Activated CD4-positive, CD25-positive, alpha-beta regulatory T cell treated with anti-CD3 and anti-CD28 coated beads, Interleukin-2, amount 50 U/mL, for 16 hours (primary cell): Measurements from ENCODE around the gene CAPN11.
A peak's percentile ranks its signal among the peaks of the same experiment; 100 is the strongest.

Experiments
- DNase-seq: peaks from one replicate; pipeline ENCODE4 v3.0.0-alpha.2; 2020; ENCODE audit warnings: low read depth, low spot score

The CAPN11 gene

DNA sequence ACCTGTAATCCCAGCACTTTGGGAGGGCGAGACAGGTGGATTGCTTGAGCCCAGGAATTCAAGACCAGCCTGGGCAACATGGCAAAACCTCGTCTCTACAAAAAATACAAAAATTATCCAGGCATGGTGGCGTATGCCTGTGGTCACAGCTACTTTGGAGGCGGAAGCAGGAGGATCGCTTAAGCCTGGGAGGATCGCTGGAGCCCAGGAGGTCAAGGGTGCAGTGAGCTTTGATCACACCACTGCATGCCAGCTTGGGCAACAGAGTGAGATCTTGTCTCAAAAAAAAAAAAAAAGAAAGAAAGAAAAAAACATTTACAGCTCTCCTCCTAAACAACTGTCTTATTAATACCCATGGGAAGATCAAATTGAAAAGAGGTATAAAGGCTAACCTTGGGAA is 49.3 kb downstream of the CAPN11 start:
- no peak for DNase-seq

DNA sequence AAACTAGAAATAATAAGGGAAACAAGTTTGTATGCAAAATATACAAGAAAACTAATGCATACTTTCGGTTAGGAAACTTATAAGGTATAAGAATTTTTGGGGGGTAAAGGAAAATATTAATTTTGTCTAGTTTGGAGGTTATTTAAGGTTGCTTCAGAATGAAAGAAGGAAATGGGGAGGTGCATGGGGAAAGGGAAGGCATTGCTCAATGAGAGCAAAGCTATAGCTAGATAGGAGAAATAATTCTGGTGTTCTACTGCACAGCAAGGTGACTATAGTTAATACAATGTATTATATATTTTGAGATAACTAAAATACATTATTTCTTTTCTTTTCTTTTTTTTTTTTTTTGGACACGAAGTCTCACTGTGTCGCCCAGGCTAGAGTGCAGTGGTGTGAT is 52.7 kb downstream of the CAPN11 start:
- no peak for DNase-seq

DNA sequence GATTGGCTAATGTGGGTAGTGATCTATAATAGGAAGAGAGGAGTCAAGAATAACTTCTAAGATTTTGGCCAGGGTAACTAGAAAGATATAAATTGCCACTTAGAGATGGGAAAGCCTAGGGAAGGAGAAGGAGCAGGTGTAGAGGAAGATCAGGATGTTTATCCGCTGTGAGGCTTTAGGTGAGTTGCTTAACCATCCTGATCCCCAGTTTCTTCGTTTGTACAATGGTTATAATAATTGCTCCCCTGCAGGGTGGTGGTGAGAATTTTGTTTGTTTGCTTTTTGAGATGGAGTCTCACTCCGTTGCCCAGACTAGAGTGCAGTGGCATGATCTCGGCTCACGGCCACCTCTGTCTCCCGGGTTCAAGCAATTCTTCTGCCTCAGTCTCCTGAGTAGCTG is 55.7 kb downstream of the CAPN11 start:
- no peak for DNase-seq

DNA sequence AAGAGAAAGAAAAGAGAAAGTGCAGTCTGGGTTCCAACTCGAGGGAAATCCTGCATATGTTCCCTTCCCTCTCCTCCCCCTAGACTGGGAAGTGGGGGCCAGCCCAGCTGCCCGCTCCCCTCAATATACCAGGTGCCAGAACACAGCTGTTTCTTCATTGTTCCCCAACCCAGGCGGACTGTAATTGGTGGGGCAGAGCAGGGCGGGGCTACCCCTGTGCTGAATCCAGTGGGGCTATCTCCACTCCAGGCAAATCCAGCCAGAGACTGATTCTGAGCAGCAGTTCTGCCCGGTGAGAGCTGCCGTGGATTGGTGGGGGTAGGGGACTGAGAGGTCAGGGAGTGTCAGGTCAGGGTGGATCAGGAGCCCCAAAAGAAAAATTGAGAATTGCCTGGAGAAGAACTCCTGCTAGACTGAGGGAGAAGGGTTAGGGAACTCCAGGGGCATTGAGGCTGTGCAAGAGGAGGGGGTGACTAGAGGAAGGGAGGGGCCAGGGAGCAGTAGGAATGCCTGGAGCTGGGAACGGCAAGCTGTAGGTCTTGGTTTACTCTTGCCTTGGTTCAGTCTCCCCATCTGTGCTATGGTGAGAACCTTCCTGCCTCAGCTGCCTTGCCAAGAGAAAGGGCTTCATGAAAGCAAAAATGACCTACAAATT is 58.2 kb downstream of the CAPN11 start, which contains the start of gene MYMX:
Gene MYMX, plus strand, starts transcription at position 250 of the 655 bp plus-strand sequence. CDS start 546 bp downstream, outside the sequence.
- DNase-seq = no peak

DNA sequence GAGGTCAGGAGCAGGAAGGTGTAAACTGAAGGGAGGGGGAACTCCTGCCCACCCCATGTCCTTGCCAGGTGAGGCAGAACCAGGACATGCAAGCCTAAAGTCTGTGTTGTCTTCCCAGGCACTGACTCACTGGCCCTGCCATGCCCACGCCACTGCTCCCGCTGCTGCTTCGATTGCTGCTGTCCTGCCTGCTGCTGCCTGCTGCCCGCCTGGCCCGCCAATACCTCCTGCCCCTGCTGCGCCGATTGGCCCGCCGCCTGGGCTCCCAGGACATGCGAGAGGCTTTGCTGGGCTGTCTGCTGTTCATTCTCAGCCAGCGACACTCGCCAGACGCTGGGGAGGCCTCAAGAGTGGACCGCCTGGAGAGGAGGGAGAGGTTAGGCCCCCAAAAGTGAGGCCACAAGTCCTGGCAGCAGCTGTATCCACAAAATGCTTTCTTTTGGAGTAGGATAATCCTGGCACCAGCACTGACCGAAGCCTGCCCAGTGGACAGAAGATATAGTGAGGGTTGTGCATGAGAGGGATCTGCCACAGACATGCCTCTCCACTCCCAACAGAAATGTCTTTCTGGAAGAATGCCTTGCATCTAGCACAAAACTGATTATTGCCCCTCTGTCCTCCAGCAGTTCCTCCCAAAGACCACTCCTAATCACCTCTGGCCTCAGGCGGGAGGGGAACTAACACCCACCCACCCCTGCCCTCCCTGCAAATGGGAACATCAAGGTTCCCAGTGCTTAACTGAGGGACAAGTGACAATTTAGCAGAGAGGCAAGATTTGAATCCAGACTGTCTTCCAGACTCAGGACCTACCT is 58.9 kb downstream of the CAPN11 start:
- no peak for DNase-seq

DNA sequence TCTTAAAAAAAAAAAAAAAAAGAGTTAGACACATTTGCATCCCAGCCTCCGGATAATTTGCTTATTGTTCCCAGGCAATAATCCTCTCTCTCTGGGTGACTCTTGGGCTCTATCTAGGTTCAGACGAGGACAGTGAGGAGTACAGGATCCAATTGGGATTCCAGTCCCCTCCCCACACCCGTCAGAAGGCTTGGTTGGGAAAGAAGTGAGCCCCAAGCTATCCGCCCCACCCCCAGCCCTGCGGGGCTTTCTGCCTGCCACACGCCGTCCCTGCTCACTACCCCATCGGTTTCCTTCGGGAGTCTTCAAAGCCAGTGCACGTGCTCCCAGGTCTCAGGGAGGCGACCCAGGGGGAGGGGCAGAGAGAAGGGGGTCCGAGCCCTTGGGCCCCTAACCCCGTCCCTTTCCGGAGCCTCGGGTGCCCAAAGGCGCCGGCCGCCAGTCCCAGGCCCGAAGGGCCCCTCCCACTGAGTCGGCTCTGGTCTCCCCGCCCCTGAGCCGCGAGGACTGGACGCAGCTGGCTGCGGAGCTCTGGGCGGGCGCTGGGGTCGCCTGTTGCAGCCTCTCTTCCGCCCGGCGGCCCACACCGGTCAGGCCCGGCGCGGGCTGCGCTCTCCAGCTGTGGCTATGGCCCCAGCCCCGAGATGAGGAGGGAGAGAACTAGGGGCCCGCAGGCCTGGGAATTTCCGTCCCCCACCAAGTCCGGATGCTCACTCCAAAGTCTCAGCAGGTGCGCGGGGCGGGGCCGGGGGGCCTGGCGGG is 60.6 kb downstream of the CAPN11 start:
- no peak for DNase-seq

DNA sequence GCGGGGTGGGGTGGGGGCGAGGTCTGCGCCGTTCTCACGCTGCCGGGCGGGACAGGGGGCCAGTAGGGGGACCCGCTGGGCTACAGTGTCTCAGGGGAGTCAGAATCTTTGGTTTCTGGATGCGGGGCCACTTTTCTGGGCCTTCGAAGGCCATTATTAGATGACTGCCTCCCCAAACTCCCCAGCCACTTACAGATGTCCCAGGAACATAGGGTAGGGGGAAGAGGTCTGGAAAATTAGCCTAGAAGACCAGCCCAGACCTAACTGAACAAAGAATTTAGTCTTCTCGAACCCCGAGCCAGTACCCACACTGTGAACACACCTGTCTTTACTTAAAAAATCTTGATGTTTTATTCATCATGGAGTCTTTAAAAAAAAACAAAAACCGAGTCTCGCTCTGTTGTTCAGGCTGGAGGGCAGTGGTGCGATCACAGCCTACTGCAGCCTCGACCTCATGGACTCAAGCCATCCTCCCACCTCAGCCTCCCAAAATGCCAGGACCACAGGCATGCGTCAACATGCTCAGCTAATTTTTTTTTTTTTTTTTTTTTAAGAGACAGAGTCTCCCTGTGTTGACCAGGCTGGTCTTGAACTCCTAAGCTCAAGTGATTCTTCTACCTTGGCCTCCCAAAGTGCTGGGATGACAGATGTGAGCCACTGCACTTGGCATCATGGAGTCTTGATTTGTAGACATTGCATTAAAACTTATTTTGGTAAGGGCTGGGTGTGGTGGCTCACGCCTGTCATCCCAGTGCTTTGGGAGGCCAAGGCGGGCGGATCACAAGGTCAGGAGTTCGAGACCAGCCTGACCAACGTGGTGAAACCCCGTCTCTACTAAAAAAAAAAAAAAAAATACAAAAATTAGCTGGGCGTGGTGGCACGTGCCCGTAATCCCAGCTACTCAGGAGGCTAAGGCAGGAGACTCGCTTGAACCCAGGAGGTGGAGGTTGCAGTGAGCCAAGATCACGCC is 61.5 kb downstream of the CAPN11 start:
- DNase-seq = no peak

DNA sequence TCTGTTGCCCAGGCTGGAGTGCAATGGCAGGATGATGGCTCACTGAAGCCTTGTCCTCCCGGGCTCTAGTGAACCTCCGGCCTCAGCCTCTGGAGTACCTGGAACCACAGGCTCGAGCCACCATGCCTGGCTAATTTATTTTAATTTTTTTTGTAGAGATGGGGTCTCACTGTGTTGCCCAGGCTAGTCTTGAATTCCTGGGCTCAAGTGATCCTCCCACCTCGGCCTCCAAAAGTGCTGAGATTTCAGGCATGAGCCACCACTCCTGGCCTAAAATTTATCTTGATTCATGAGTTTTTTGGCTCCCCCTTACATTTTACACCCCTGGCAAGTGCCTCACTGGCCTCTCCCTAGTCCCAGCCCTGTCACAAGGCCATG is 62.3 kb downstream of the CAPN11 start:
- DNase-seq = no peak

DNA sequence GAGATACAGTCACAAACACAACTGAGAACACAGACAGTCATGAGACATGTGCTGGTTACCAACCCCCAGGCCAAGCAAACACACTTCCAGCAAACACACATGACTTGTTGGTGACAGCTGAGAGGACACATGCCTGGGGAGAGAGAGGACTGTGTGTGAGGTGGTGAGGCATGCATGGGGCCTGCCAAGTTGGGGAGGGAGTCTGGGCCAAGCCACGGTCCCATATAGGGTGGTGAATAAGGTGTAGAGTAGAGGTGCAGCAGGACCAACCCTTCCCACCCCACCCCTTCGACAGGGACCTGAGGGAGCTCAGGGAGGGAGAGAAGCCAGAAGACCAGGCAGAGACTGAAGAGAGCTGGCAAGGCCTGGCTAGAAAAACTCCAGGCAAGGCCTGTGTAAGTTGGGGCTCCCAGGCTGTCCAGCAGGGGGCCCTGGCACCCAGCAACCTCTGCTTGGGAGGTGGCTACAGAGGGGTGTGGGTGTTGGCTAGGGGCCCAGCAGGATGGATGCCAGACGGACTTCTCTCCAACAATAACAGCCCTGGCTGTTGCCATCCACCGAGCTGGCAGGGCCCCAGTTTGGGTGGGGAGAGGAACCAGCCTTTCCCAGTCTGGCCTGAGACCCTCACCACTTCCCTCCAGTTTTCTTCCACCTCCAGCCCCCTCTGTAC is 62.8 kb downstream of the CAPN11 start:
- peak; percentile 41 for DNase-seq

DNA sequence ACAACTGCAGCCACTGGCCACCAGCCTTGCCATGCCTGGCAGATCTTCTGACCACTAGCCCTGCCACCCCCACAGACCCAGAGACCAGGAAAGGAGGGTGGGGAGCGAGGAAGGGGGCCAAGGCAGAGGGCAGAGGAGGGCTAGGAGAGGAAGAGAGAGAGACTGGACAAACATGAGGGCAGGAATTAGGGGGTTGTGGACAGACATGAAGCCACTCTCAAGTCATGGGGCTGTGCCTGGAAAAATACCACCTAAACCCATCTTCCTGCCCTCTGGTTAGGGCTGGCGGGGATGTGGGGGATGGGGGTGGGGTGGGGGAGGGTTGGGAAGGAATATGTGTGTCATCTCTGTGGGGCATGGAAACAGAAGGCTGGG is 63.3 kb downstream of the CAPN11 start:
- no peak for DNase-seq

DNA sequence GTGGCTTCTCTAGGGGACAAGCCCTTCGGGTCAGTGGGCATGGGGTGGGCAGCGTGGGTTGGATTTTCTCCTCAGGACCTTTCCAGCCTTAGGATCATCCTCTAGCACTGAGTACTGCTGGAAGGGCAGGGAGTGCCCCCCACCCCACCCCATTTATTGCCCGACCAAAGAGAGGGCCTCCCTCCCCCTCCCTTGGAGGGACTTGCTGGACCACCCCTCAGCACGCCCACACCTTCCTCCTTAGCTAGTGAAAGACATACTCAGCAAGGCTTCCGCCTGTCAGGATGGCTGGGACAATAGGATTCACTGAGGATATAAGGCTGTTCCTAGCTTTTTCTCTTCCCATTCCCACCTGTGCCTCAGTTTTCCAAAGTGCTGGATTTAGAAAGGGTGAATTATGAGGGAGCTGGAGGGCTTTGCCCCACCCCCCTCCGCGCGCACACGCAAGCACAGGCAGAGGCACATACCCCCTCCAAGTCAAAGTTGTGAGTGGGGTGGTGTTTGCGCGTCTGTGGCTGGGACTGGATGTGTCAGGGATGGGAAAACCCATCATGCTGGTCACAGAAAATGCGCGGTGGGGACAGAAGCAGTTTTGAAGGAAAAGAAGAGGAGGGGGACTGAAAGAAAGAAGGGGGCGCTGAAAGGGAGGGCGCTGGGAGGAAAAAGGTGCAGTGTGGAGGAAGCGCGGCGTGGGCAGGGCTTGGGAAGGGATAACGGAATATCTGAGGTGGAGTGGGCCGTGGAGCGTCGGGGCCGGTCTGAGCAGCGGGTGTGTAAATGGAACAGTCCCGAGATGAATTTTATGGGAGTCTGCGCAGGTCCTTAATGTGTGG is 64.1 kb downstream of the CAPN11 start:
- DNase-seq = no peak

DNA sequence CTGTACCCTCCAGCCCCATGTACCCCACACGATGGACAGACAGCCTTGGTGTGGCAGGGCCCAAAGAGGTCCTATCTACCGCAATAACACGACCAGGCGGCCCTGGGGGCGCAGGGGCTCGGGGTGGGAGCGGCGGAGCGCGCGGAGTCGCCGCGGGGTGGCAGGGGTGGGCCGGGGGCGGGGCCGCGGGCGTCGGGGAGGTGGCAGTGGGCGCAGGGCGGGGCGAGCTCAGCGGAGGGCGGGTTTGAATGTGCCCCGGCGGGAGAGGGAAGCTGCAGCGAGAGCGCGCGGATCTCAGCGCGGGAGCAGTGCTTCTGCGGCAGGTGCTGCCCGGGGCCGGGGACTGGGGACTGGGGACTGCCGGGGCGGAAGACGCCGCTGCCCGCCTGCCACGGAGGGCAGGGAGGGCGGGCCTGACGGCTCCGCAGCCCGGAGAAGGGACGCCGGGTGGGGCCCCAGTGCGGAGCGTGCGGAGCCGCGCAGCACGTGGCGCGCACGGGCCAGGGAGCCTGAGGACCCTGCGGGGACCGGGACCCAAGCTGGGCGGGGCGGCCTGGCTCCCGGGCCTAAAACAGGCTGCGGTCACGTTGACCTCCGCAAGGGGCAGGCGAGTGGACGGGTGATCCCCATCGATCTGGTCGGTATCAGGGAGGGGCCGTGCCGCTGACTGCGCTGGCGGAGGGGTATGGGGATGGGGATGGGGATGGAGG is 64.9 kb downstream of the CAPN11 start, which contains the start of gene SLC29A1:
Gene SLC29A1, plus strand, starts transcription at position 277 of the 710 bp plus-strand sequence. CDS start 3,719 bp downstream, outside the sequence.
- peak; percentile 66 for DNase-seq

DNA sequence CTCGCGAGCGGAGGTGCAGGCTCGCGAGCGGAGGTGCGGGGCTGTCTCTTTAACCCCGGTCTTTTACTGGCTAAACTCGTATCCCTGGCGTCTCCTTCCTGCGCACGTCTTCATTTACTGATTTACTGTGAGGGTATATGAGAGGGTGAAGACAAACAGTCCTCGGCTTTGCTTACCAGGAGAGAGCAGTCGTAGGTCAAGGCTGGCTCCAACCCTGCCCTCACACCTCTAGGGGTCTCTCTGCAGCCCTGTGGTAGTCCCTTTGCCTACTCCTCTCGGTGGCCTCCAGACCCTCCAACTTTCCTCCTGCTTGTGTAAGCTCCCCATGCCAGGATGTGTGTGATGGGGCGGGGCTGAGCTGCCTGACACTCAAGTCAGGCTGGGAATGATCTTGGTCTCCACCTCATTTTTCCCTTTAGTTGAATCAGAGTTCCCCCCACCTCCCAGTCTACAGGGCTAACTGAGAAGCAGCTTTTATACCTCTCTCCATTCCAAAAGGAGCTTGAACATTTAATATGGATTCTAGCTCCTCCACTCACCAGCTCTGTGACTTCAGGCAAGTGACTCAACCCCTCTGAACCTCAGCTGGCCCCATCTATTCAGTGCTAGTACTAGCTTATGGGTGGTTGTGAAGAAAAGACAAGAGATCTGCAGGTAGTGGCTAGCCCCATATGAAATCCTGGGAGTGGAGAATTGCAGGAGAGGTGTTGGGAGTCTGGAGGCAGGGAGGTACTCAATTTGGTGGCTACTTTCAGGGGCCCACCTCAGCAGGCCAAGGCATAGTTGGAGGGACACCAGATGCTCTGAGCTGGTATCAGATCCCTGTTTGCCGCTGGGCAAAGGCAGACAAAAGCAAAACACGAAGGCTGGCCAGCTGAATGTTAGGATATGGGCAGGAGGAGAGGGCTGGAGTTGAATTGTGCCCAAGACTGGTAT is 65.7 kb downstream of the CAPN11 start:
- DNase-seq = no peak

DNA sequence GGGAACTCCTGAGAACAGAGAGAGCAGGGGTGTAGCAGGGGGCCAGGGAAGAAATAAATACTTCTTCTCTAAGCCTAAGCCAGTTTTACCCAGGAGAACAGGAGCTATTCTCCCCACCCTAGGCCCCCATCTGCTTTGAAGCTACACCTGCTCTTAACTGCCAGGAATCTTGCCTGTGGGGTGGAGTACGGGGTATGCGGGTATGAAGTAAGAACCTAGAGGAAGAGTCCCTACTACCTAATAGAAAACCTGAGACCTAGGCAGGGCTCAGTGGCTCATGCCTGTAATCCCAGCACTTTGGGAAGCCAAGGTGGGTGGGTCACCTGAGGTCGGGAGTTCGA is 66.3 kb downstream of the CAPN11 start:
- no peak for DNase-seq

DNA sequence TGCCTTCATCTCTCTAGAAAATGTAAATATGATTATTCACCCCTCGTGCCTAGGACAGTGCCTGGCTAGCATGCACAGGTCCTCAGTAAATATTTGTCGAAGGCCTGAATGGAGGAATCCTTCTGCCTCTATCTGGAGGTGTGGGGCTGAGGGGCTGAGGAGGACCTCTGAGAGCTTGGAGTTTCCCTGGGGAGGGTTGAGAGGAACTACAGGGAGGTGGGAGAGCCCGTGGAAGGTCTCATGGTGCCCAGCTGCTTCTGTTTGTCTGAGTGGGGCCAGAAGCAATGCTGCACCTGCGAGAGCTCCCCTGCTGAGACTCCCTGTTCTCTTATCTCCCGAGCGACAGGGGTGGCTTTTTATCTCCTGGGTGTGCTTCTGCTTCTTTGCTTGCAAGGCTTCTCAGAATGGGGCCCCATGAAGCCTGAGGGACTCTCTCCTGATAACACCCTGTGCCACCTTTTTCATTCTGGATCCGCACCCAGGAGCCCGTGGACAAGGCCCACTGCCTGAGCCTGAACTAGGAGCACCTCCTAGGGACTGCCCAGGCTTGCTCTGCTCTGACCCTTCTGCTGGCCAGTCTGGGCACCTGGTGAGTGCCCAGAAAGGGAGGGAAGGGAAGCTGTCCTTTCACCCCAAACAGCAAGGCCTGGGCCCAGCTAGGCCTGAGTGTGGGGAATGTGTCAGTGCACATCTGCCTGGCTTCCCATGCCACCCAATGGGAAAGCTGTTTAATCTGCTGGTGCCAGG is 67.1 kb downstream of the CAPN11 start:
- DNase-seq = no peak

DNA sequence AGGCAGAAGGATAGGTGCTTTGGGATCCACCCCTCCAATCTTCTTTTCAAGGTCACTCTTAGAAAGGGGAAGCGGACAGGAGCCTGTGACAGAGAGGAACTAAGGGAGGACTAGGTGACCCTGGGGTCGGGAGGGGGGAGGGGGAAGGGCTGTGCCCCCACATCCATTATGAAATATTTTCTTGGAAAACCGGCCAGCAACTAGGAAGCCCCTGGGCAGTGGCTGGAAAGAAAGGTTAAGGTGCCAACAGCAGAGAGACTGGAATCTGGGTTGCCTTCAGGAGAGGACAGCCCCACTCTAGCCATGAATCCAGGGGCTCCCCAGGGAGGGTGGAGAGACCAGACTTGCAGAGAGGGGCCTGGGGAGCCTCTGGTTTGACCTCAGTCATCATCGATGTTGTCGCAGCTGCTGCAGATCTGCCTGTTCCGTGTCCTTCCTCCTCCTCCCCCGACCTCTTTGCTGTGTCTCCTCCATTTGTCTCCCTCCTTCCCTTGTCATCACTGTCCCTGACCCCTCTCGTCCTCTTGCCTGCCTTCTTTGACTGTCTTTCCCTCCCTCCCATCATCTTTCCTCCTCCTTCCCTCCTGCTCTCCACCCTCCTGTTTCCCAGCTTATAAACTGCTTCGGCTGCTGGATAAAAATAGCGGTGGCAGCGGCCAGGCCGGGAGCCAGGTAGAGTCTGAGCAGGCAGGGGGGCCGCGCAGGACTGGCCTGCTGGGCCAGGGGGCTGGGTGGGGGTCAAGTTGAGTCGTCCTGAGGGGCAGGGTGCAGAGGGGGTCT is 67.9 kb downstream of the CAPN11 start:
- no peak for DNase-seq
